ENCODE data around the gene WDR45.

The WDR45 gene

GRCh38 chrX:49029876-49030275 is 49.8 kb downstream of the WDR45 start:
- Histone ChIP-seq H3K36me3 (ENCODE audit: control insufficient read depth, insufficient read depth, low read length) (no peaks in the 10 kb centered on the region), H3K4me3 (ENCODE audit: low read depth, low read length) (no peak overlapping the region), H3K4me1 (no peaks in the 10 kb centered on the region), H3K9ac (no peak overlapping the region), H3K4me2 (ENCODE audit: low read length) (no peak overlapping the region), H3K27ac (no peak overlapping the region), H3K79me2 (no peaks in the 10 kb centered on the region), H3K27me3 (ENCODE audit: control insufficient read depth, insufficient read depth, low read length) (no peaks in the 10 kb centered on the region), H3K9me3 (ENCODE audit: control insufficient read depth, low read length) (no peaks in the 10 kb centered on the region), H2AFZ (no peak overlapping the region)
- TF ChIP-seq CTCF (IDR thresholded peaks at IDR 0.05) = no peak
